Measurements from ENCODE around the gene MSRB3. TPM values are rescaled to one million over a fixed set of nuclear protein-coding genes. Genes with fewer than 3 reads are reported as not detected.

MSRB3 gene
- polyA plus RNA-seq, 1 of the 3 experiments (the other 2 are of a cell fraction), result 24.3 TPM

GRCh38 chr12:65302891-65303290, 24.4 kb downstream of the MSRB3 start:
- no peaks in the 10 kb centered on the region for H3K27me3 ChIP-seq (ENCODE audit: insufficient read depth)
- no peak overlapping the region for H3K4me3 ChIP-seq (ENCODE audit: low read depth in 2 of 2, low read length in 1 of 2)
- H3K4me2 ChIP-seq, result no peak overlapping the region
- H4K20me1 ChIP-seq (ENCODE audit: insufficient read depth), result no peaks in the 10 kb centered on the region; the same call in 1 of the 2 replicates
- peaks cover 7 to 23% of the 10 kb centered on the region in 2 experiments; a peak in 3 of 4 replicates for H3K4me1 ChIP-seq (ENCODE audit: control insufficient read depth in 1 of 2, insufficient read depth in 2 of 2, low read depth in 1 of 2, low read length in 1 of 2)
- no peaks in the 10 kb centered on the region for H3K9me3 ChIP-seq
- H3F3A ChIP-seq (replicated peaks; ENCODE audit: insufficient read depth), result peaks cover 23% of the 10 kb centered on the region
- no peak for TF ChIP-seq FOXJ3 (CRISPR knock-in tag; IDR thresholded peaks at IDR 0.05)
- no peak for TF ChIP-seq EZH2phosphoT487 (IDR thresholded peaks at IDR 0.05; ENCODE audit: borderline replicate concordance, low read depth)
- DNase-seq, result no peak
- ChIA-PET POLR2A (no interaction called here), CTCF (interaction anchor here (3.1 kb wide), 1 partner anchor 12 kb away, joined by 8 read pairs; no protein-coding TSS in a partner anchor)
- peaks cover 84% of the 10 kb centered on the region for H3K79me2 ChIP-seq (ENCODE audit: insufficient read depth)
- no peaks in the 10 kb centered on the region for H3K9me2 ChIP-seq
- no peak overlapping the region for H3K9ac ChIP-seq
- no peak overlapping the region for H2AFZ ChIP-seq (ENCODE audit: low read depth)
- H3K36me3 ChIP-seq (replicated peaks in 1 of 2; ENCODE audit: control insufficient read depth in 1 of 2, insufficient read depth in 2 of 2, low read length in 1 of 2), result peaks cover 0 to 4% of the 10 kb centered on the region in 2 experiments
- 57% methylated on average over 3 of the region's 3 CpGs for WGBS (ENCODE audit: low lambda C conversion rate)
- no peak overlapping the region for H3K27ac ChIP-seq (ENCODE audit: low read depth in 2 of 2, low read length in 1 of 2)

- ChIA-PET CTCF (interaction anchor here (0.9 to 1.4 kb wide), 6 partner anchors 10 to 783 kb away, joined by 3 to 6 read pairs (median 3); no protein-coding TSS in a partner anchor), POLR2A (no interaction called here)
- no peak overlapping the region; the same call in 1 of the 2 replicates for H3K4me2 ChIP-seq
- H3K36me3 ChIP-seq (replicated peaks in 1 of 2; ENCODE audit: control insufficient read depth in 1 of 2, insufficient read depth in 2 of 2, low read length in 1 of 2), result peaks cover 0 to 17% of the 10 kb centered on the region in 2 experiments
- H2AFZ ChIP-seq (ENCODE audit: low read depth), result no peak overlapping the region
- H3K4me3 ChIP-seq (ENCODE audit: low read depth in 2 of 2, low read length in 1 of 2), result no peak overlapping the region
- H3K27ac ChIP-seq (ENCODE audit: low read depth in 2 of 2, low read length in 1 of 2), result peak overlapping the region; percentile 81 to 94; a peak in 3 of 4 replicates
- peaks cover 70% of the 10 kb centered on the region for H3K79me2 ChIP-seq (ENCODE audit: insufficient read depth)
- peak overlapping the region; percentile 50 for H3K9ac ChIP-seq
- no peaks in the 10 kb centered on the region for H3K9me3 ChIP-seq
- TF ChIP-seq MXI1 (IDR thresholded peaks at IDR 0.05; ENCODE audit: low read depth, low read length) (no peak), EZH2phosphoT487 (IDR thresholded peaks at IDR 0.05; ENCODE audit: borderline replicate concordance, low read depth) (no peak), EP300 (IDR thresholded peaks at IDR 0.05; ENCODE audit: borderline replicate concordance in 1 of 2, low read depth in 1 of 2, low read length in 1 of 2) (no peak)
- peaks cover 40% of the 10 kb centered on the region for H3F3A ChIP-seq (replicated peaks; ENCODE audit: insufficient read depth)
- no peaks in the 10 kb centered on the region for H4K20me1 ChIP-seq (ENCODE audit: insufficient read depth)
- DNase-seq, result no peak
- no peaks in the 10 kb centered on the region for H3K9me2 ChIP-seq
- no peaks in the 10 kb centered on the region for H3K27me3 ChIP-seq (ENCODE audit: insufficient read depth)
- peaks cover 11 to 40% of the 10 kb centered on the region in 2 experiments; a peak in 3 of 4 replicates for H3K4me1 ChIP-seq (ENCODE audit: control insufficient read depth in 1 of 2, insufficient read depth in 2 of 2, low read depth in 1 of 2, low read length in 1 of 2)
- WGBS (ENCODE audit: low lambda C conversion rate), result 88% methylated on average over 2 of the region's 2 CpGs
Measured at GRCh38 chr12:65305346-65305950, 27.0 kb downstream of the MSRB3 start.

GRCh38 chr12:65306366-65307168, 28.1 kb downstream of the MSRB3 start:
- 14% methylated on average over 6 of the region's 6 CpGs for WGBS (ENCODE audit: low lambda C conversion rate)
- Histone ChIP-seq H3K9me2 (no peaks in the 10 kb centered on the region), H2AFZ (ENCODE audit: low read depth) (no peak overlapping the region; the same call in 1 of the 2 replicates), H3K9ac (peak overlapping the region; percentile 71), H3K27me3 (ENCODE audit: insufficient read depth) (no peaks in the 10 kb centered on the region), H3K36me3 (replicated peaks in 1 of 2; ENCODE audit: control insufficient read depth in 1 of 2, insufficient read depth in 2 of 2, low read length in 1 of 2) (peaks cover 0 to 24% of the 10 kb centered on the region in 2 experiments), H3K4me2 (peak overlapping the region; percentile 50), H3K4me3 (ENCODE audit: low read depth in 2 of 2, low read length in 1 of 2) (no peak overlapping the region), H3K27ac (ENCODE audit: low read depth in 2 of 2, low read length in 1 of 2) (peak overlapping the region; percentile 91 to 94), H3K4me1 (ENCODE audit: control insufficient read depth in 1 of 2, insufficient read depth in 2 of 2, low read depth in 1 of 2, low read length in 1 of 2) (peaks cover 9 to 40% of the 10 kb centered on the region in 2 experiments; a peak in 3 of 4 replicates), H3K79me2 (ENCODE audit: insufficient read depth) (peaks cover 70% of the 10 kb centered on the region), H3F3A (replicated peaks; ENCODE audit: insufficient read depth) (peaks cover 46% of the 10 kb centered on the region), H3K9me3 (no peaks in the 10 kb centered on the region), H4K20me1 (ENCODE audit: insufficient read depth) (no peaks in the 10 kb centered on the region)
- ChIA-PET CTCF (interaction anchor here (0.8 to 1.4 kb wide), 7 partner anchors 8 to 782 kb away, joined by 3 to 6 read pairs (median 4); partner anchors contain the start of gene LEMD3), POLR2A (no interaction called here)
- peak; percentile 57 for DNase-seq
- TF ChIP-seq TEAD4 (IDR thresholded peaks at IDR 0.05; ENCODE audit: borderline replicate concordance, insufficient read depth), result peak; percentile 51; the same call in 1 of the 2 replicates
- no peak for TF ChIP-seq TAF1 (IDR thresholded peaks at IDR 0.05; ENCODE audit: borderline replicate concordance, low read depth, low read length)
- no peak for TF ChIP-seq GATA2 (CRISPR knock-in tag; IDR thresholded peaks at IDR 0.05)
- TF ChIP-seq MEF2A (IDR thresholded peaks at IDR 0.05; ENCODE audit: borderline replicate concordance, low read depth), result no peak
- no peak for TF ChIP-seq ELF1 (IDR thresholded peaks at IDR 0.05)
- TF ChIP-seq NFIC (IDR thresholded peaks at IDR 0.05; ENCODE audit: borderline replicate concordance), result peak; percentile 75
- TF ChIP-seq RFX5 (IDR thresholded peaks at IDR 0.05; ENCODE audit: low read length), result no peak
- TF ChIP-seq USF2 (IDR thresholded peaks at IDR 0.05; ENCODE audit: borderline replicate concordance, low read depth, low read length), result no peak
- peak; percentile 28; the same call in 1 of the 2 replicates for TF ChIP-seq MXI1 (IDR thresholded peaks at IDR 0.05; ENCODE audit: low read depth, low read length)
- TF ChIP-seq PBX3 (IDR thresholded peaks at IDR 0.05), result peak; percentile 95
- TF ChIP-seq ZBTB33 (IDR thresholded peaks at IDR 0.05; ENCODE audit: borderline replicate concordance, low read depth), result peak; percentile 49; the same call in 1 of the 2 replicates
